ENCODE results near the gene ZNF195.
"Not testable (repeated sequence)": the region's sequence is repeated elsewhere in the genome, so short reads cannot be mapped to it uniquely, and the experiment has no call there.

- not testable (repeated sequence) for TF ChIP-seq CTCF (IDR thresholded peaks at IDR 0.05; ENCODE audit: control extremely low read depth in 1 of 3, insufficient read depth in 1 of 3, low read depth in 1 of 3, low read length in 3 of 3); GABPA (IDR thresholded peaks at IDR 0.05; ENCODE audit: borderline replicate concordance, insufficient read depth, low read length); MAX (IDR thresholded peaks at IDR 0.05); E2F6 (IDR thresholded peaks at IDR 0.05); RAD21 (IDR thresholded peaks at IDR 0.05 in 1 of 2, conservative IDR thresholded peaks at IDR 0.05 in 1 of 2; ENCODE audit: low read depth in 2 of 2, low read length in 2 of 2); YY1 (IDR thresholded peaks at IDR 0.05; ENCODE audit: low read depth, low read length)
- TF ChIP-seq POLR2AphosphoS5 (IDR thresholded peaks at IDR 0.05; ENCODE audit: low read depth, low read length) (peak; percentile 48; the same call in 1 of the 2 replicates), POLR2A (IDR thresholded peaks at IDR 0.05; ENCODE audit: control extremely low read depth in 1 of 2, low read depth in 2 of 2, low read length in 2 of 2) (peak; percentile 35 to 60; a peak in 2 of 3 replicates)
Observed at GRCh38 chr11:3423138-3423731, 44.3 kb upstream of the ZNF195 start.

All from H1 (cell line).